Measurements from ENCODE around the gene RCOR3.

GRCh38 chr1:211281320-211282022 lies 22.3 kb downstream of the RCOR3 start:
- TF ChIP-seq, protein P1, sequence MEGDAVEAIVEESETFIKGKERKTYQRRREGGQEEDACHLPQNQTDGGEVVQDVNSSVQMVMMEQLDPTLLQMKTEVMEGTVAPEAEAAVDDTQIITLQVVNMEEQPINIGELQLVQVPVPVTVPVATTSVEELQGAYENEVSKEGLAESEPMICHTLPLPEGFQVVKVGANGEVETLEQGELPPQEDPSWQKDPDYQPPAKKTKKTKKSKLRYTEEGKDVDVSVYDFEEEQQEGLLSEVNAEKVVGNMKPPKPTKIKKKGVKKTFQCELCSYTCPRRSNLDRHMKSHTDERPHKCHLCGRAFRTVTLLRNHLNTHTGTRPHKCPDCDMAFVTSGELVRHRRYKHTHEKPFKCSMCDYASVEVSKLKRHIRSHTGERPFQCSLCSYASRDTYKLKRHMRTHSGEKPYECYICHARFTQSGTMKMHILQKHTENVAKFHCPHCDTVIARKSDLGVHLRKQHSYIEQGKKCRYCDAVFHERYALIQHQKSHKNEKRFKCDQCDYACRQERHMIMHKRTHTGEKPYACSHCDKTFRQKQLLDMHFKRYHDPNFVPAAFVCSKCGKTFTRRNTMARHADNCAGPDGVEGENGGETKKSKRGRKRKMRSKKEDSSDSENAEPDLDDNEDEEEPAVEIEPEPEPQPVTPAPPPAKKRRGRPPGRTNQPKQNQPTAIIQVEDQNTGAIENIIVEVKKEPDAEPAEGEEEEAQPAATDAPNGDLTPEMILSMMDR (conservative IDR thresholded peaks at IDR 0.05) = no peak
- TF ChIP-seq ZFX (IDR thresholded peaks at IDR 0.05) = no peak

Data from C4-2B (cell line).